TTC549 (cell line): Measurements from ENCODE around the gene CIT.

ENCODE experiments used
- FAIRE-seq: peaks from 2 replicates; lab custom pipeline; 2012; peaks lifted over from hg19 to GRCh38; lab: Jason Lieb, UNC

The CIT gene

GRCh38 chr12:119804011-119804641 lies 73.0 kb downstream of the CIT start:
- no peak for FAIRE-seq

DNA sequence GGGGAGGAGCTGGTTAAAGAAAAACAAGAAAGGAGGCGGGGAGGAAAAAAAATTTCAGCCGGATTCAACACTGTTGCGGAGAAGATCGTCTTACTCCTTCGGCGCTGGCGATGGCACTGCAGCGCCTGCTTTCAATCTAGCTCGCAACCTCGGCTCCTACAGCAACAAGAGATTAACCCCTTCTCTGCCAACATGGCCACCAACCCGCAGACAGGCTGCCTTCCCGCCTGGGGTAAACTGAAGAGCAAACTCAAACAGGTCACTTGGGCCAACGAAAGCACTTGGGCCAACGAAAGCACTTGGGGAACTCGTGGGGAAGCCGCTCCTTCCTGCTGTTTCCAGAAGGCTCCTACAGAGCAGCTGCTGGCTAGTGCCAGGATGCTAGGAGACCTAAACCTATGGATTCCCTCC lies 73.7 kb downstream of the CIT start:
- FAIRE-seq = no peak

DNA sequence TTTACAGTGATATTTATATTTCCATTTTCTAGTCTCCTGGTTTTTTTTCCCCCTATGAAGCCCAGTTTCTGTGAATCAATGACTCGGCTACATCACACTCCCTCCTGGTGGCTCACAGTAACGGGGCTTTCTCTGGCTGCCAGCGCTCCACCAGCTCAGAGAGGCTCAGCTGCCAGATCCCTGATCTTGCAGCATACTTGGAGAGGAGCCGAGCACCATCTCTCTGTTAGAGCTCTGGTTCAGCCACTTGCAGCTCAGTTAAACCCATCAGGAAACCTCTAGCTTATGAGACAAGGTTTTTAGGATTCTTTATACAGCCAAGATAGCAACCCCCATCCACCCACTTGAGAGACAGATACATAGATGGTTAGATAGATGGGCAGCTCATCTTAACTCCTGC lies 74.6 kb downstream of the CIT start:
- FAIRE-seq = no peak

GRCh38 chr12:119797090-119797489 lies 80.0 kb downstream of the CIT start:
- FAIRE-seq = no peak

DNA sequence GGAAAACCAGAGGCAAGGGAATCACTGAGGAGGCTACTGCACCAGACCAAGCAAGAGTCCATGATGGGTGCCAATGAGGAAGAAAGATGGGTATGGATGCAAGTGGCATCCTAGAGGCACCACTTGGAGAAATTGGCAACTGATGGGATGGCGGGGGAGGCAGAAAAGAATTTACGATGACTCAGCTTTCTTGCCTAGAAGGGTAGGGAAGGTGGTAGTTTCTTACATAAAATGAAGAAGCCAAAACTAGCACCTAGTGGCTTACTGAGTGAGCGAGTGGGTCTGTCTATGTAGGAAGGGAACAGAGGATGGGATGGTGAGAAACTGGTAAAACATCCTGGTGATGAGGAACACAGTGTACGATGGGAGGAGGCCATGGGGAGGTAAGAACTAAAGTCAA lies 80.8 kb downstream of the CIT start:
- no peak for FAIRE-seq

GRCh38 chr12:119791453-119791852 lies 85.7 kb downstream of the CIT start:
- FAIRE-seq = no peak

GRCh38 chr12:119788786-119789185 lies 88.3 kb downstream of the CIT start:
- no peak for FAIRE-seq

- FAIRE-seq = no peak
Observed at GRCh38 chr12:119786539-119786938, 90.6 kb downstream of the CIT start.

DNA sequence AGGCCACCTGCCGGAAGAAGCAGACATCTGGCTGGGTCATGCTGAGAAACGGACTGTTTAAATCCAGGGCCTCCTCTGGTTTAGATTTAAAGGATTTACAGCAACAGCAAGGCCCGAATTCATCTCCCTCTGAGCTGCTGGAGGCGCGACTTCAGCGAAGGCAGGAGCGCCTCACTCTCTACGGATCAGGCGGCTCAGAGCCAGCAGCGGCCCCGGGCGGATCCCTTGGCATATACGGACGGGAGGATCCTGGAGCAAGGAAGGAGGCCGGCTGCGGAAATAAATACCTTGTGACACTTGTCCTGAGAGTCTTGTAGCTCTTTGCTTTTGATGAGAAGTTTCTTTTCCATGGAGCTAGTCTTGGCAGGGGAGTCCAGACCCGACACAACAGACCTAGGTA lies 92.4 kb downstream of the CIT start:
- no peak for FAIRE-seq

- FAIRE-seq = no peak
Observed at GRCh38 chr12:119783787-119784186, 93.3 kb downstream of the CIT start.

- FAIRE-seq = no peak
Observed at GRCh38 chr12:119781804-119782203, 95.3 kb downstream of the CIT start.

DNA sequence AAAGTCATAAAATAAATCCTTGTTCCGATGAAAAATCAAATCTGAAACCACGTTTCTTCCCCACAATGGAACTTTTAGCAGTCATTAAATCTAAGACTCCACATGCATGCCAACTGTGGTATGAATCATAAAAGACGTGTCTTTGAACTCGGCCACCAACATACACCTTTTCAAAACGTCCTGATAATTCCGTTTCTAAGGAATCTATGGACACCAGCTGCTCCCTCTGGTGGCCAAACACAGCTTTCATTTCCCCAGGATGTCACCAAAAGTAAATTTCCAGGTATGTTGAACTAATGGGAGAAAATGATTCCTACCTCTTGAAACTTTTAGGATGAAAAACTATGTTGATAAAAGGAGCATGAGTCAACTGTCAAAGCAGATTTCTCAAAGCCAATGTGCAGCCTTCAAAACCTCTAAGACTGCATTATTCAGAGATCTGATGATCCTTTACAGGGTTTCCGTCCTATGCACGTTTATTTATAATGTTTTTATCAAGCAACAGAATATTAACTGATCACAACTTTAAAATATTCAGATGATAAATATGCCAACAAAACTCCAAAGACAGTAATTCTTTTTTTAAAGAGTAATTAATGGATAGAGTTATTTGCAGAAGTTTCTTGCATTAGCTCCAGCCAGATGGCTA lies 96.2 kb downstream of the CIT start:
- no peak for FAIRE-seq

GRCh38 chr12:119775246-119775895 lies 101.7 kb downstream of the CIT start:
- no peak for FAIRE-seq

DNA sequence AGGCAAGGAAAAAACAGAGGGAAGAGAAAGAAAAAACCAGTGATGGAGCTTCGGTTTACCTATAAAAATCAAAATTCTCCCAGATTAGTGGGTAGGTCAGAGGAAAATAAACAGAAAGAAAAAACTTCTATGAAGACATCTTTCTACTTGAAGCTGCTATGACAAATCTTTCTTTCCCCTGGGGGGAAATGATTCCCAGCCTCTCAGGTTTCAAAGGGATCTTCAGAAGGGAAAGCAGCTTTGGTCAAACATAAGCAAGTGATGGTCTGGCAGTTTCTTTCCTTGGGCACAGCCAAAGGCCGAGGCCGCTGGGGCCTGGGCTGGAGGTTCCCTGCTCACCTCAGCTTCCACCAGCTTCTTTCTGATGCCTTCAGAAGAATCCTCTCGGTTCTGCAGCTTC lies 104.7 kb downstream of the CIT start:
- FAIRE-seq = no peak

- FAIRE-seq = no peak
Observed at GRCh38 chr12:119770146-119770545, 107.0 kb downstream of the CIT start.

DNA sequence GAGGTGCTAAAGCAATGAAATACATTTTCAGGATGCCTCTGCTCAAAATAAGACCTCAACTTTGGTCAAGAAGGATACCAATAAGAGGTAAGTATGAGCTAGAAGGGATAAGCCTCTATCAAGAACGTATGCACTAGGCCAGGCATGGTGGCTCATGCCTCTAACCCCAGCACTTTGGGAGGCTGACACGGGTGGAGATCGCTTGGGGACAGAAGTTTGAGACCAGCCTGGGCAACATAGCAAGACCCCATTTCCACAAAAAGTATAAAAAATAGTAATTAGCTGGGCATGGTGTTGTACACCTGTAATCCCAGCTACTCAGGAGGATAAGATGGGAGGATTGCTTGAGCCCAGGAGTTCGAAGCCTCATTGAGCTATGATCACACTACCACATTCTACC lies 114.5 kb downstream of the CIT start:
- no peak for FAIRE-seq

DNA sequence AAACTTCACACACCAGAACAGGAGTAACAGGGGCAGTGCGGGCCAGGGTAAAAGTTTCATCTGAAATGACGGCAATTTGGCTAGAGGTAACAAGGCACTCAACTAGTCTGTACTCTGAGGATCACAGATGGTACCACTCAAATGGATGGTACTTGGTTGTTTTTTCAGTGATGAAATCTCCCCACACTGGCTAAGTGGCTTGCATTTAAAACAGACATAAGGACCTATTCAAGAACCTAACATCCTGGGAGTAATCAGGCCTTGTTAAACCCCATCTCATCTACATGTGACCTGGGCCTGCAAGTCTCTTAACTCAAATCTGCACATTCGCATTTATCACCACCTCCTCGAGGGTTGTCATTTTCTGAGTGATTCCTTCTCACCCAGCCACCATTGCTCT lies 118.4 kb downstream of the CIT start:
- no peak for FAIRE-seq

GRCh38 chr12:119758234-119758633 lies 118.9 kb downstream of the CIT start:
- no peak for FAIRE-seq

DNA sequence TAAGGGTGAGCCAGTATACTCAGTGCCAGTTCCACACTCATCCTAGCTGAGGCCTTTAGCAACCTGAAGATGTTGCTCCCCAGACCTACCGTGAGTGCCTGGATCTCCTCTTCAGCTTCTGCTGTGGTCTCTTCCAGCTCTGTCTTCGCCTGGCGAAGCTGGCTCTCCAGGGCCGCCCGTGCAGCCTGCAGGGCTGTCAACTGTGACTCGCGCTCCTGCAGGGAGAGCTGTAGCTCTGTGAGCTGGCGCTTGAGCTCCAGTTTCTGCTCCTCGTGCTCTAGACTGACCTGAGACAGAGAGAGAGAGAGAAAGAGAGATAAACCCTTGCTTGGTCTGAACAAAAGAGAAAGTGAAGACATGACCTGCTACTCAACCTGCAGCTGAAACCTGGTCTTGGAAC lies 125.2 kb downstream of the CIT start:
- FAIRE-seq = no peak

DNA sequence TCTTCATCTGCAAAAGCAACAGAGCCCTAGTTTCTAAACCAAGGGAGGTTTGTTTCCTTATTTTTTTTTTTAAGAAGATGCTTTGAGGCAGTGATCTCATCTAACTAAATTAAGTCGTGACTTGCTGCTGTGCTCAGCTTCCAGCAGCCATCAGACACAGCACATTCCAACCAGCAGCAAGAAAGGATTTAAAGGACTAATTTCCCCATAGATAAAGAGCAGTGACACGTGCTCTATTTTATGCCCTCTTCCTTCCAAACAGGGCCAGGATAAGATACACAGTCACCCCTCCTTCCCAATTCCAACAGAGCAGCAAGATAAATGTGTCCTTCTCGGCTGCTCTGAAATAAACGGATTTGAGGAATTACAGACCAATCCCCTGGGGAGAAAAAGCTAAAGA lies 127.5 kb downstream of the CIT start:
- FAIRE-seq = no peak

GRCh38 chr12:119748497-119748896 lies 128.6 kb downstream of the CIT start:
- no peak for FAIRE-seq

GRCh38 chr12:119746169-119746568 lies 131.0 kb downstream of the CIT start:
- FAIRE-seq = no peak

- no peak for FAIRE-seq
Observed at GRCh38 chr12:119744900-119745606, 132.1 kb downstream of the CIT start.
